GM10266 (cell line): Measurements from ENCODE around the gene DYSF.
"Not testable (repeated sequence)": the region's sequence is repeated elsewhere in the genome, so short reads cannot be mapped to it uniquely, and the experiment has no call there.

ENCODE experiments used
- DNase-seq: peaks from one replicate; pipeline ENCODE4 v3.0.0; 2012; ENCODE audit errors: extremely low spot score
- CTCF ChIP-seq: IDR thresholded peaks from 2 replicates; pipeline ENCODE4 v1.5.1; 2012; ENCODE audit warnings: mild to moderate bottlenecking, low read depth; ENCODE audit not compliant: control insufficient read depth, insufficient read depth; ENCODE audit errors: missing control alignments

DYSF gene

GRCh38 chr2:71646028-71646427, 192.7 kb downstream of the DYSF start:
- TF ChIP-seq CTCF, result no peak
- no peak for DNase-seq

- no peak for DNase-seq
- no peak for TF ChIP-seq CTCF
These were observed 194.0 kb downstream of the DYSF start for GRCh38 chr2:71647356-71647755.

- no peak for DNase-seq
- TF ChIP-seq CTCF, result no peak
These were observed 202.1 kb downstream of the DYSF start for GRCh38 chr2:71655498-71655897.

GRCh38 chr2:71658256-71658655, 204.9 kb downstream of the DYSF start:
- not testable (repeated sequence) for DNase-seq

GRCh38 chr2:71658771-71659170, 205.4 kb downstream of the DYSF start:
- DNase-seq, result no peak
- no peak for TF ChIP-seq CTCF

GRCh38 chr2:71659868-71660518, 206.6 kb downstream of the DYSF start:
- TF ChIP-seq CTCF, result no peak
- no peak for DNase-seq

- DNase-seq, result no peak
- TF ChIP-seq CTCF, result no peak
These were observed 208.4 kb downstream of the DYSF start for GRCh38 chr2:71661782-71662181.
